DMS79 (cell line): ENCODE data around the gene ARHGAP27.
"Not testable (repeated sequence)": the region's sequence is repeated elsewhere in the genome, so short reads cannot be mapped to it uniquely, and the experiment has no call there.

Experiments used
- DNase-seq: peaks from one replicate; lab custom pipeline; 2025; lab: John Stamatoyannopoulos, UW

ARHGAP27 gene

DNA sequence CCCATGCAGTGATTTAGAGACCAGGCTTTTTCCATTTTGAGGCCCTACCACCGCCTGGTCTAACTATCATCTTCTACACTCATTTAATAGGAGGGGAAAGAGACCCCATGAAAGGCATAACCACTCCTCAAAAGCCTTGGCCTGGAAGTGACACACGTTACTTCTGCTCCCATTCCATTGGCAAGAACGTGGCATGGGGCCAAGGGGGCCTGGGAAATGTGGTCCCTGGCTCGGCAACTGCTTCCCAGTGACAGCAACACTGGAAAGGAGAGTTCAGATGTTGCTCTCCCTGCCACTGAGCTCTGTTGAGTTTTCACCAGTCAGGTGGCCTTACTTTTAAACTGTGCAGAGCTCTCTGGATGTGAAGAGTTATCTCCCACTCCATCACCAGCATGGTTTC lies 70.7 kb downstream of the ARHGAP27 start:
- DNase-seq = no peak

DNA sequence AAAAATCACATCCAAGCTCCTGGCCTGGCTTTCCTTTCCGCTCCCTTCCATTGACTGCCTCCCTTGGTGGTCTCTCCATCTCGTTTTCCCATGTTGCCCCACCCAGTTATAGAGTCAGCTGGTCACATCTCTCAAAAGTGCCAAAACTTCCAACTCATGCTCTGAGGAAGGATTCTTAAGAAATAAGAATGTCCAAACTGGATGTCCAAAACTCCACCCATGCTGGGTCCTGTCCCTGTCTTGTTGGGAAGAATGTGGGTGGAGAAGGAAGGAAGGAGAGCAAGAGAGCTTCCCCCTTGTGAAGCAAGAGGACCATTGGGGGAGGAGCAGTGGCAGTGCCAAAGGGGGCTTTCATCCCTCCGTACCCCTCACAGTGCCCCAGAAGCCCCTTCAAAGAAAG lies 71.2 kb downstream of the ARHGAP27 start:
- DNase-seq = no peak

DNA sequence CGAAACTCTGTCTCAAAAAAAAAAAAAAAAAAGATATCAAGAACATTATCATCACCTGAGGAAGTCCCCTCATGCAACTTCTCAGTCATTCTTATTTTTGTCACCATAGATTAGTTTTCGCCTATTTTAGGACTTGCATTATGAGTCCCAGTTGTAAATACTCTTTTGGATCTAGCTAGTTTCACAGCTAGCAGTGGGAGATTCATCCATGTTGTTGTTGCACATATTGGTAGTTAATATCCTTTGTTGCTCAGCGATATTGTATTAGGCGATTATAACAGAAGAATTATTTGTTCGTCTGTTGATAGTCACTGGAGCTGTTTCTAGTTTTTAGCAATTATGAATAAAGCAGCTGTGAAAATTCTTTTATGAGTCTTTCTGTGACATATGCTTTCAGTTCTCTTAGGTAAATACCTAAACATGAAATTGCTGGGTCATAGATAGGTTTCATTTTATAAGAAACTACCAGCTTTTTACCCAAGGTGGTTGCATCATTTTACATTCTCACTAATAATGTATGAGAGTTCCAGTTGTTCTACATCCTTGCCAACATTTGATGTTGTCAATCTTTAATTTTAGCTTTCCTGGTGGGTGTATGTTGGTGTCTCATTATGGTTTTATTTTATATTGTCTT lies 75.2 kb downstream of the ARHGAP27 start:
- DNase-seq = no peak

DNA sequence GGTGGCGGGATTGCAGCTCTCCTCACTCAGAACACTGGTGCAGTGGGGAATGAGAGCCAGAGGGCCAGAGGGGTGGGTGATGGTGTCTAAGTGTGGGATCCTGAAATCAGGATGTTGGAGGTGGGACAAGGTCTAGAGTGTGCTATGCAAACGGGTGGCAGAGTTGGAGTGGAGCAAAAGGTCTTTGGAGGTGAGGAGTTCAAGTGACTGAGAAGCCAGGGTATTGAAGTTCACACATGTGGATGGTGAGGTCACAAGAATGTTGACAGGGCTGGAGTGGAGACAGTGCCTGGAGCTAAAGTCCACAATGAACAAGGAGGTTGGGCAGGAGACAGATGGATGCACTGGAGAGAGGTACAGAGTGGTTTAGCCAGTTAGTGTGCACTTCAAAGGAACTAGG lies 77.6 kb downstream of the ARHGAP27 start:
- DNase-seq = no peak

DNA sequence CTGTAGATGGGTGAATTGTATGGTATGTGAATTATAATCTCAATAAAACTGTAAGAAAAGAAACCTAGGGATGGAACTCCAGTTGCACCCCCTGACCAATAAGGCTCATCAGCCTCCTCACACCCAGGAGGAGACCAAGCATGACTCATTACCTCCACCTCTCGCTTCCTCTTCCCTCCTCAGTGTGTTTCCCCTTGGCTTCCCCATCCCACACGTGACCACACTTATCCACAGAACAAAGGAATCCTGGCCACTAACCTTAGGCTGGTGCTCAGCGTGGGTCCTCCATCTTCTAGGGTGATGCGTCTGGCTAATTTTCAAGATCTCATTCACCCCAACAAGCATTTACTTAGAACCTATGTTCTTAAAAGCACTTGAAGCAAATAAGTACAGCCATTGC lies 79.6 kb downstream of the ARHGAP27 start:
- no peak for DNase-seq

DNA sequence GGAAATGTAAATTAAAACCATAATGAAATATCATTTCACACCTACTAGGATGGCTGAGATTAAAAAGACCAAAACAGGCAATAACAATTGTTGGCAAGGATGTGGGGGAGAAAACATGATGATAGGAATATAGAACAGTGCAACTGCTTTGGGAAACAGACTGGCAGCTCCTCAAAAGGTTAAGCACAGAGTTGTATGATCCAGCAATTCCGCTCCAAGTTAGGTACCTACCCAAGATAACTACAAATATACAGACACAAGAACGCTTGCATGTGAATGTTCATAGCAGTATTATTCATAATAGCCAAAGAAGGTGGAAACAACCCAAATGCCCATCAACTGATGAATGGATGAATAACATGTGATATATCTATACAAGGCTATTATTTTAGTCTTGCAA lies 80.8 kb downstream of the ARHGAP27 start:
- no peak for DNase-seq

DNA sequence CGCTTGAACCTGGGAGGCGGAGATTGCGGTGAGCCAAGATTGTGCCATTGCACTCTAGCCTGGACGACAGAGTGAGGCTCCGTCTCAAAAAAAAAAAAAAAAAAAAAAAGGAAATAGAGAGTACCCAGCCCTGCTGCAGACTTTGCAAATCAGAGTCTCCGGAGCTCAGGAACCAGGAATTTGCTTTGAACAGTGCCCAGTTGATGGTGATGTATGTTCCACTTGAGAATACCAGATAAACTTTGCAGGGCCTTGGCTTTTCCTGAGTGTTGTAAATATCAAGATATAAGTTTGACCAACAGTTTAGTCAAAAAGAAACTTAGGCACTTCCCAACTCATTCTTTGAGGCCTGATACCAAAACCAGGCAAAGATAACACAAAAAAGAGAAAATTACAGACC lies 85.2 kb downstream of the ARHGAP27 start:
- DNase-seq = no peak

DNA sequence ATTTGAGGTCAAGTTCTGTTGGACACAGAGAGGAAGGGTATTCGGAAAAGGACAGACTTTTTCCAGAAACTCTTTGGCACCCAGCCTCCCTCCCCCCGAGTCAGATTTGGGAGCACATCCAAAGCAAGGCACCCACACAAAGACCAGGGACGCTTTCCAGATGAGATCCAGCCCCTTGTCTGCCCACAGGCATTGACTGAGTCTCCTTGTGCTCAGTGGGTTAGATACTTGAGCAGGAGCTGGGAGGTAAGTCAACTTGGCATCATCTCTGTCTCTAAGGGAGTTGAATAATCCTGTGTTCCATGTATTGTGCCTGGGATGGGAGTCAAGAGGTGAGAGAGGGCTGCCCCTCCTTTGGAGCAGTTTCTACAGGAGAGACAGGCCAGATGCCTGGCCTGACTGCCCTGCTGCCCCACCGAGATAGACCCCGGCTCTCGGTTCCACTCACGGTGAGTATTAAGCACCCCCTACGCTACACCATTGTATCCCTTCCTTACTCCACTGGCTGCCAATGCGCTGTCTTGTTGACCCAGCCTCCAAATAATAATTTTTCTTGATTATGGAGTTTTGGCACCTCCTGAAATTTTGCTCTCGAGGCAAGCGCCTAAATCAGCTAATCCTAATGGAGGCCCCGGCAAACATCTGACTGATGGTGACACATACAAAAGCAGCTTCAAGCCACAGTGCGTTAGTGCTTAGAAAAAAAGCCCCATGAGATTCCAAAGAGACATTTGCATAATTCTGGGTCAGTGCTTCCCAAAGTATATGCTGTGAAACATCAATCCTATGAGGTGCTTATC lies 86.3 kb downstream of the ARHGAP27 start:
- no peak for DNase-seq

DNA sequence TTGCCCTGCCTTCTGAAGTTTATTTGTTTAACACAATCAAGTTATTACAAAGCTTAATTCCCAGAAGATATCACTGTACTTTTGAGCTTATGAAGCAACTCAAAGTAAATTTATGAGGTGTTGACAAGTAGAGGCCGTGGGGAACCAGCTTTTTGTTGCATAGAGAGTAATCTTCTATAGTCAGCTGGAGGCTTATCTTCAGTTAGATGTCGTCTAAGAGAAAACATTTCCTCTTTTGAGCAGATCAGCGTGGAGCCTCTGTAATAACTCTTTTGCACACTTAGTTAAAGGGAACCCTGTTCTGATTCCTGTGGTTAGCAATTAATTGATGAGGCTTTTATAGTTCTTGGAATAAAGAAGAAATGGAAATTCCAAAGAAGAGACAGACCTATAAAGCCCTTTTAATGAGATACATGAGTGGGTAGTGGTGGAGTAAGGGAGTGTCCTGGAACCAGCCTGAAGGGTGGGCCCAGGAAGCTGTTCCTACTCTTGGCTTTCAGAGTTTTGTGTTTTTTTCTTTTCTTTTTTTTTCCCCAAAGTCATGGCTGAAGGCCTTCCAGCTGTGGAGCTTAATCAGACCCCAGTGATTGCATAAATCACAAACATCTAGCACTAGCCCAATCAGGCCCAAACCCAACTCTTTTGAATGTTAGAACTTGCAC lies 87.0 kb downstream of the ARHGAP27 start:
- no peak for DNase-seq

DNA sequence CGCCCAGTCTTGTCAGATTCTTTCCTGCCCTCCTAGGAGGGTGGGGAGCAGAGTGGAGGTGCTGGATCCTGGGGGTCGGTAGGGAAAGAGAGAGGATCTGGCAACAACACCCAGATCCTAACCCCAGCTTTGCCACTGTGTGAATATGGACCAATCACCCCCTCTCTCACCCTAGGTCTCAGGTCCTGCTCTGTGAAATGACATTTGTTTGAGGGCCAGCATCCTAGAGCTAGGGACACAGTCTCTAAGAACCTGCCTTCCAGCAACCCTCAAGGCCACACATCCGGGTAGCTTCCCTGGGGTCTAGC lies 87.5 kb downstream of the ARHGAP27 start:
- no peak for DNase-seq

DNA sequence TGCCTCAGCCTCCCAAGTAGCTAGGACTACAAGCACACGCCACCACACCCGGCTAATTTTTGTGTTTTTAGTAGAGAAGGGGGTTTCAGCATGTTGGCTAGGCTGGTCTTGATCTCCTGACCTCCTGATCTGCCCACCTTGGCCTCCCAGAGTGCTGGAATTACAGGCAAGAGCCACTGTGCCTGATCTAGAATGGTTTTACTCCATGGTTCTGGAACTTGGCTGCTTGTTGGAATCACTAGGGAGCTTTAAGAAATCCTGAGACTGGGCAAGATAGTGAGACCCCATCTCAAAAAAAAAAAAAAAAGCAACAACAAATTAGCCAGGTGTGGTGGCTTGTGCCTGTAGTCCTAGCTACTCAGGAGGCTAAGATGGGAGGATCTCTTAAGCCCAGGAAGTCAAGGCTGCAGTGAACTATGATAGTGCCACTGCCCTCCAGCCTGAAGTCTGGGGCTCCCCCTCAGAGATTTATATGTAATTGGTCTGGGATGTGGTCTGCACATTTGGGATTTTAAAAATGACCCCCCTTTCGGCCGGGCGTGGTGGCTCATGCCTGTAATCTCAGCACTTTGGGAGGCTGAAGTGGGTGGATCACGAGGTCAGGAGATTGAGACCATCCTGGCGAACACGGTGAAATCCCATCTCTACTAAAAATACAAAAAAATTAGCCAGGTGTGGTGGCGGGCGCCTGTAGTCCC lies 88.6 kb downstream of the ARHGAP27 start:
- DNase-seq = not testable (repeated sequence)
